HG03159 (cell line): Measurements from ENCODE around the gene PRXL2C.
"Not testable (repeated sequence)": the region's sequence is repeated elsewhere in the genome, so short reads cannot be mapped to it uniquely, and the experiment has no call there.

ENCODE experiments used
- ATAC-seq: cut with Tn5 transposase; IDR thresholded peaks from one replicate; pipeline ENCODE4 v1.9.1; 2021; ENCODE audit warnings: mild to moderate bottlenecking, moderate library complexity; ENCODE audit not compliant: unreplicated experiment

The PRXL2C gene

GRCh38 chr9:96655198-96655851 is at the start of gene PRXL2C:
Gene PRXL2C, minus strand, starts transcription at chr9:96655317. Its CDS starts 36 bp downstream, at chr9:96655281.
- ATAC-seq, result peak; percentile 59

- ATAC-seq, result not testable (repeated sequence)
Observed at GRCh38 chr9:96700721-96701375, 45.7 kb upstream of the PRXL2C start.

- ATAC-seq, result no peak
Observed at GRCh38 chr9:96691326-96691725, 36.2 kb upstream of the PRXL2C start.

GRCh38 chr9:96688745-96689464 is 33.8 kb upstream of the PRXL2C start:
- no peak for ATAC-seq

- no peak for ATAC-seq
Observed at GRCh38 chr9:96688187-96688586, 33.1 kb upstream of the PRXL2C start.

- ATAC-seq, result peak; percentile 60
Observed at GRCh38 chr9:96686638-96687335, 31.7 kb upstream of the PRXL2C start.

- no peak for ATAC-seq
Observed at GRCh38 chr9:96680812-96681499, 25.8 kb upstream of the PRXL2C start.

GRCh38 chr9:96674906-96675538 is 19.9 kb upstream of the PRXL2C start:
- ATAC-seq, result no peak

GRCh38 chr9:96673786-96674185 is 18.7 kb upstream of the PRXL2C start:
- not testable (repeated sequence) for ATAC-seq

- no peak for ATAC-seq
Observed at GRCh38 chr9:96668868-96669534, 13.9 kb upstream of the PRXL2C start.

GRCh38 chr9:96667363-96667728 is 12.2 kb upstream of the PRXL2C start:
- ATAC-seq, result no peak

- peak; percentile 64 for ATAC-seq
Observed at GRCh38 chr9:96666653-96667362, 11.7 kb upstream of the PRXL2C start.

- no peak for ATAC-seq
Observed at GRCh38 chr9:96665789-96666188, 10.7 kb upstream of the PRXL2C start.

GRCh38 chr9:96663506-96664120 is 8.5 kb upstream of the PRXL2C start:
- no peak for ATAC-seq

GRCh38 chr9:96661711-96662110 is 6.6 kb upstream of the PRXL2C start:
- no peak for ATAC-seq

- no peak for ATAC-seq
Observed at GRCh38 chr9:96660692-96661248, 5.7 kb upstream of the PRXL2C start.

- peak; percentile 77 for ATAC-seq
Observed at GRCh38 chr9:96654450-96655197, 493 bp downstream of the PRXL2C start.

GRCh38 chr9:96651626-96652025 is 3.5 kb downstream of the PRXL2C start:
- ATAC-seq, result no peak
